Mucosa of stomach (tissue), 1 donor: ENCODE results near the gene ARR3.
"Not testable (repeated sequence)": the region's sequence is repeated elsewhere in the genome, so short reads cannot be mapped to it uniquely, and the experiment has no call there.

Source experiments
- H3K27me3 ChIP-seq: one replicate; pipeline ENCODE4 v1.7.0; 2013; ENCODE audit warnings: mild to moderate bottlenecking, low read length; ENCODE audit not compliant: control insufficient read depth, insufficient read depth
- H3K36me3 ChIP-seq: one replicate; pipeline ENCODE4 v1.7.0; 2013; ENCODE audit warnings: low read length; ENCODE audit not compliant: control insufficient read depth, insufficient read depth
- H3K4me1 ChIP-seq: one replicate; pipeline ENCODE4 v1.7.0; 2013; ENCODE audit warnings: mild to moderate bottlenecking, low read length; ENCODE audit not compliant: control insufficient read depth, insufficient read depth
- H3K4me3 ChIP-seq: one replicate; pipeline ENCODE4 v1.7.0; 2013; ENCODE audit warnings: low read length
- H3K9ac ChIP-seq: one replicate; pipeline ENCODE4 v1.7.0; 2013; ENCODE audit warnings: mild to moderate bottlenecking, low read length, moderate library complexity
- H3K9me3 ChIP-seq: one replicate; pipeline ENCODE4 v1.7.0; 2013; ENCODE audit warnings: mild to moderate bottlenecking, low read length, moderate library complexity; ENCODE audit not compliant: control insufficient read depth
- donor health status: Pancreatic carcinoma.

ARR3 gene

DNA sequence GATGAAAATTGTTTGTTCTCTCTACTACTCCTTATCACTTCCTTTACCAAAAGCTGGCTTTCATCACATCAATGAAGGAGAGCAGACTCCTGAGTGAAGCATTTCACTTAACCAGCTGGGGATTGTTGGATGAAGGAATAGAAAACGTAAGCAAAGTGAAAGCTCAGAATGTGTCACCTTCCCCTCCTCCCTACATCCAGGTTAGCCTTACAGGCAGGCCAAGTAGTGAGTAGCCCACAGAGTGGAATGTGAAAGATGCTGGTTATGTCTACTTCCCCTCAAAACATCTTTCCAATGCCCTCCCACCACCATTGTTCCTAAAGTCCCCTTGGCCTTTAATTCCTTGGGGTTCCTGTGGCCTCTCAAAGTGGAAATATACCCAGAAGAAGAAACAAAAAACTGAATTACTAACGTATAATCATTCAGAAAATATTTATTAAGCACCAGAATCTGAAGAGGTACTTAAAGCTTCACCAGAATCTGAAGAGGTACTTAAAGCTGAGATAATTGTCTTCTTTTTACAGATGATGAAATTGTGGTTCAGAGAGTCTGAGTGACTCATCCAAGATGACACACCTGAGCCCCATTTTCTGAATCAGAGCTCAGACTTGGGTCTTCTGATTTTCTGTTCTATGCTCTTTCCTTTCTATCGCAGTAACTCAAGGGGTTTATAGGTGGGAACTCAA, 14.6 kb upstream of the ARR3 start:
- H3K4me1 ChIP-seq, result no peaks in the 10 kb centered on the region
- no peaks in the 10 kb centered on the region for H3K36me3 ChIP-seq
- H3K9me3 ChIP-seq, result no peaks in the 10 kb centered on the region
- H3K9ac ChIP-seq, result no peak overlapping the region
- no peaks in the 10 kb centered on the region for H3K27me3 ChIP-seq
- H3K4me3 ChIP-seq, result no peak overlapping the region

- no peaks in the 10 kb centered on the region for H3K9me3 ChIP-seq
- no peaks in the 10 kb centered on the region for H3K4me1 ChIP-seq
- no peaks in the 10 kb centered on the region for H3K36me3 ChIP-seq
- no peaks in the 10 kb centered on the region for H3K27me3 ChIP-seq
- no peak overlapping the region for H3K4me3 ChIP-seq
- no peak overlapping the region for H3K9ac ChIP-seq
Measured at GRCh38 chrX:70254063-70254400, 14.1 kb upstream of the ARR3 start.

GRCh38 chrX:70254909-70255308, 13.2 kb upstream of the ARR3 start:
- no peak overlapping the region for H3K9ac ChIP-seq
- H3K27me3 ChIP-seq, result no peaks in the 10 kb centered on the region
- H3K4me1 ChIP-seq, result no peaks in the 10 kb centered on the region
- H3K36me3 ChIP-seq, result no peaks in the 10 kb centered on the region
- H3K9me3 ChIP-seq, result no peaks in the 10 kb centered on the region
- no peak overlapping the region for H3K4me3 ChIP-seq

DNA sequence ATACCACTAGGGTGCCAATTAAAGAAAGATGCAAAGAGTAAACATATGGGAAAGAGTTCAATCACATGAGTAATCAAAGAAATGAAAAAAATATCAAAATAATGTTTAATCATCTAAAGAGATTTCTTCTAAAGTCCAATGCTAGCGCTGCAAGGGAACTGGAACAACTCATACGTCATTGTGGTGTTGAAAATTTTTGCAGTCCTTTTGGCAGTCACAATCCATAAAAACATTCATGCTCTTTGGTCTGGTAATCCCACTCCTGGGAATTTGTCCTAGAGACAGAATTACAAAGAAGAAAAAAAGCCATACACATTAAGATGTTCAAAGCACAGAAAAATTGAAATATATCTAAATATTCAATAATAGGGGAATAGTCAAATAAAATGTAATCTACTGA, 12.7 kb upstream of the ARR3 start:
- Histone ChIP-seq H3K36me3 (no peaks in the 10 kb centered on the region), H3K4me3 (no peak overlapping the region), H3K4me1 (no peaks in the 10 kb centered on the region), H3K9ac (no peak overlapping the region), H3K9me3 (no peaks in the 10 kb centered on the region), H3K27me3 (no peaks in the 10 kb centered on the region)

DNA sequence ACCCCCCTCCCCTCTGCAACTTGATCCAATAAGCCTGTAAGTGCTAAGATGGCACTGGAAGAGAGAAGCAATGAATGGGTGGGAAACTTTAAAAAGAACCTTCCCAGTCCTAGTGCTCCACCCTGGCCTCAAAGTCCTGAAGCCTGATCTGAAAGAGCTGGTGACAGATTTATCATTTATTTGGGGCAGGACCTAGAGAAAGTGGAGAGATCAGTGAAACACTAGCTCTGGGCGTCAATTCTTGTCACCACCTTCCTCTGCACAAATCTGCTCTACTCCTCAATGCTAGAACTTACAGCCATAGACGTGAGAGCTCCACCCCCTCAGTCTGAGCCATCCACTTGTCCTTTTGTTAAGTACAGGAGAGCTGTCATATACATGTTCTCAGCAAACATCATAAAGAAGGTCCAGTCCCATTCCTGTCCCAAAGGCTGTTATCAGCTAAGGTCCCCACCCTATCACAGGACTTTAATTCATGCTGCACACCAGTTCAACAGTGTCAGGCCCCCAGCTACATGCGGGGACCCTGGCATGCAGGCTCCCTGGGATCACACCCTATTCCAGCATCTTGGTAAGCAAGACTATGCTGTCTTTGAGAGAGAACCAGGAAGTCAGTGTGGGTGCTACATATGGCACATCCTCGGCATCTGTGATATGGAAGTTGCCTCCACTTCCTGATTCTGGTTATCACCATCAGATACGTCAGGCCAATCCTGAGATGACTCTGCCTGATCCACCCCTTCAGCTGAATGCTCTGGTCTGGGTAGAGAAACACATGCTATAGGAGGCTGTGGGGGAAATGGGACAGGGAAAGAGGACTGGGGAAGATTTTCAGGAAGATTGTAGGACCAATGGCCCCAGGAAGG, 10.5 kb upstream of the ARR3 start:
- H3K9ac ChIP-seq, result no peak overlapping the region
- no peak overlapping the region for H3K4me3 ChIP-seq
- H3K9me3 ChIP-seq, result no peaks in the 10 kb centered on the region
- H3K27me3 ChIP-seq, result no peaks in the 10 kb centered on the region
- H3K36me3 ChIP-seq, result no peaks in the 10 kb centered on the region
- no peaks in the 10 kb centered on the region for H3K4me1 ChIP-seq

- Histone ChIP-seq H3K4me3 (no peak within 1 kb of the TSS), H3K27me3 (no peaks in the 10 kb centered on the region), H3K9ac (no peak within 1 kb of the TSS), H3K9me3 (no peaks in the 10 kb centered on the region), H3K36me3 (no peaks in the 10 kb centered on the region), H3K4me1 (no peaks in the 10 kb centered on the region)
Measured at GRCh38 chrX:70260104-70260503, 8.0 kb upstream of the ARR3 start, which contains the start of gene P2RY4. P2RY4 (minus strand) TSS chrX:70260204; CDS start chrX:70259624, 580 bp downstream.

- Histone ChIP-seq H3K4me1 (no peaks in the 10 kb centered on the region), H3K4me3 (no peak overlapping the region), H3K27me3 (no peaks in the 10 kb centered on the region), H3K9me3 (no peaks in the 10 kb centered on the region), H3K36me3 (no peaks in the 10 kb centered on the region), H3K9ac (no peak overlapping the region)
Measured at GRCh38 chrX:70262952-70263567, 5.1 kb upstream of the ARR3 start.

- Histone ChIP-seq H3K9me3 (no peaks in the 10 kb centered on the region), H3K4me1 (no peaks in the 10 kb centered on the region), H3K9ac (no peak overlapping the region), H3K27me3 (no peaks in the 10 kb centered on the region), H3K36me3 (no peaks in the 10 kb centered on the region), H3K4me3 (no peak overlapping the region)
Measured at GRCh38 chrX:70264784-70265183, 3.4 kb upstream of the ARR3 start.

GRCh38 chrX:70274029-70274428, 5.9 kb downstream of the ARR3 start:
- H3K9ac ChIP-seq, H3K4me1 ChIP-seq, H3K4me3 ChIP-seq, H3K9me3 ChIP-seq, H3K36me3 ChIP-seq, H3K27me3 ChIP-seq: not testable (repeated sequence)

- no peaks in the 10 kb centered on the region for H3K9me3 ChIP-seq
- H3K4me1 ChIP-seq, result no peaks in the 10 kb centered on the region
- no peak overlapping the region for H3K4me3 ChIP-seq
- no peaks in the 10 kb centered on the region for H3K27me3 ChIP-seq
- no peak overlapping the region for H3K9ac ChIP-seq
- H3K36me3 ChIP-seq, result no peaks in the 10 kb centered on the region
Measured at GRCh38 chrX:70279081-70279480, 10.9 kb downstream of the ARR3 start.

- Histone ChIP-seq H3K4me1 (no peaks in the 10 kb centered on the region), H3K4me3 (no peak overlapping the region), H3K36me3 (no peaks in the 10 kb centered on the region), H3K9me3 (no peaks in the 10 kb centered on the region), H3K9ac (no peak overlapping the region), H3K27me3 (no peaks in the 10 kb centered on the region)
Measured at GRCh38 chrX:70280573-70280972, 12.4 kb downstream of the ARR3 start.

- no peaks in the 10 kb centered on the region for H3K27me3 ChIP-seq
- no peaks in the 10 kb centered on the region for H3K9me3 ChIP-seq
- H3K4me1 ChIP-seq, result no peaks in the 10 kb centered on the region
- H3K9ac ChIP-seq, result no peak within 1 kb of the TSS
- no peaks in the 10 kb centered on the region for H3K36me3 ChIP-seq
- H3K4me3 ChIP-seq, result no peak within 1 kb of the TSS
Measured at GRCh38 chrX:70281951-70282350, 13.8 kb downstream of the ARR3 start, which contains the start of gene RAB41. RAB41 (plus strand) TSS chrX:70282172; CDS start chrX:70282218, 46 bp downstream.
